CD4-positive, alpha-beta T cell treated with Interleukin-4 for 4 hours (primary cell): Measurements from ENCODE around the gene SPRR5.

Experiments
- DNase-seq: peaks from one replicate; pipeline ENCODE4 v3.0.0-alpha.2; 2020

SPRR5 gene, protein sequence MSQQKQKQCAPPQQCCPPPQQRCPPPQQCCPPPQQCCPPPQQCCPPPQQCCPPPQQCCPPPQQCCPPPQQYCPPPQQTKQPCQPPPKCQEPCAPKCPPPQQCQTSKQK

DNA sequence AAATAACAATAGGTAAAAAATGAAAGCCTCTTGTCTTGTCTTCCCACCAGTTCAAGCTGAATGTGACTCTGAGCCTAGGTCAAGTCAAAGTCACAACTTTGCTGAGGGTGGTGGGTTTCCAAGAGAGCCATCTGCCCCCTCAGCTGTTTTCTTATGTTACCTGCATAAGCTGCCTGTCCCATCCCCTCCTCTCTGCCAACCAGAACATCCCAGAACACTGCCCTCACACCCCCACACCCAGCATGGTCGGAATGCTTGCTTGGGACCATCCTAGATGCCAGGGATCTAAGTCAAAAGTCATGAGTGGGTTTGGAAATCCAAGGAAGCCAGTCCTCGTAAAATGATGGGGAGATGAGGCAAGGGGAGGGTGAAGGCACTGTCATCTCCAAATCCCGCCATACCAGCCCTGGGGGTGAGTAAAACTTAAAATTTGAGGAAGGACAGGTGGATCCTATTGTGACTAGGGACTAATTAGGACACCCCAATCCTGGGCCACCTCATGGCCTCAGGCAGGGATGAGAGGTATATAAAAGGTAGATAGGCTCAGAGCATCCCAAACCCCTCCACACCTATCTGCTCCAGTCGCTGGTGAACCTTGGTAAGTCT is at the start of gene SPRR5:
Gene SPRR5 (plus strand): TSS at position 556 of the 606 bp plus-strand sequence. CDS start 1,349 bp downstream, outside the sequence.
- DNase-seq = no peak

DNA sequence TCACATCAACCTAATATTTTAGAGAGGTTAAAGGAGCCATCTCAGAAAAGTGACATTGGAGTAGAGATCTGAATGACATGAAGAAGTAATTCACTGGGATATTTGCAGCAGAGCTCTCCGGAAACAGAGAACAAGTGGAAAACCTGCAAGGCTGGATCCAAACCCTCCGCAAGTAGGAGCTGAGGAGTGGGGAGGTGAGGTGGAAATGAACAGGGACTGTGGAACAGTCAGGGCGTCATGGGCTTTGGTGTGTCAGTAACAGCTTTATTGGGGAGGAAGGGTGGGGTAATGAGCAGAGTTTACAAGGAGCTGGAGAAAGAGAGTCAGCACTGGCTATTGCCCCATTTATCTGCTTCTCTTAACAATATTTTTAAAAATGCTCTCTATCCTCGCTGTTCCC is 48.0 kb upstream of the SPRR5 start:
- no peak for DNase-seq

DNA sequence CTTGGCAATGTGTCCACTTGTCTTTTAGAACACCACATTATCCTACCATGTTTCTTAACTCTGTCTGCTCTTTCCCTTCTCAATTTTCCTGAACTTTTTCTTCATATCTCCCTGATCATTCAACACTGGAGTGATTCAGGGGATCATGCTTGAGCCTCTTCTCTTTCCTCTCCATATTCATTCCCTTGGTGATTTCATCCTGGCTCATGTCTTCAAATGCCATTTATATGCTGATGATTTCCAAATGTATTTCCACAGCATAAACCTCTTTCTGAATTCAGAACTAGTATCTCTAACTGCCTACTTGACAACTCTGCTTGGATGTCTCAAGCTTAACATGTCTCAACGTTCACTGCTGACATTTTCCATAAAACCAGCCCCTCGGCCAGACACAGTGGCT is 47.1 kb upstream of the SPRR5 start:
- DNase-seq = no peak

DNA sequence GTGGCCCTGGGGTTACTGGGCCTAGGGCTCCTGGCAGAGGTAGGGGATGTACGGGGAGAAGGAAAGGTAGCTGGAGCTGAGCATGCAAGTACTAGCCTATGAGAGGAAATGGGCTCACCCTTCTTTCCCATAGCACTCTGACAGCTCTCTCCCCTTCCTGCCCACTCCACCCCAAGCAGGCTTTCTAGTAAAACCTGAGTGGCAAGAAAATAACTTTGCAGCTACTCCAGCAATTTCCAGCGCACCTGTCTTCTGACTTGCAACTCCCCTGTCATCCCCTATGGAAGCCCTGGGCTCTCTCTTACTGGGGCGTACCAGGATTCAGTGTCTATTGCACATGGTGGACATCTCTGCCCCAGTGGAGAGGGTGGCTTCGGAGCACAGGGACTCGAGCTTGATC is 45.4 kb upstream of the SPRR5 start:
- no peak for DNase-seq

DNA sequence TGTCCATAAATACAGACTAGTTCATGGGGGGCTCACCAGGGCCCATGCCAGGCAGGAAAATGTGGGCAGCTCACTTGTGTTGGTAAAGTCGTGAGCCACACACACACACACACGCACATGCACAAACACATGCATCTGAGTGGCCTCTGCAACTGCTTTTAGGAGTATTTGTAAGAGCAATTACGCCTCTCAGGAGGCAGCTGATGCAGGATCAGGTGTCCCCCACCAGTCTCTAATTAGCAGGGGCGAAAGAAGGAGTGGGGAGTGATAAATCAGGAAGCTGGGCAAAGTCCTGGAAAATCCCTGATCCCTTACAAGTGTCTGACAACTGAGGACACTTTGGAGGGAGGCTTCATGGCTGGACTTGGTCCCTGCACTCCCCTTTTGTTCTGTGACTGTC is 44.4 kb upstream of the SPRR5 start:
- DNase-seq = no peak

DNA sequence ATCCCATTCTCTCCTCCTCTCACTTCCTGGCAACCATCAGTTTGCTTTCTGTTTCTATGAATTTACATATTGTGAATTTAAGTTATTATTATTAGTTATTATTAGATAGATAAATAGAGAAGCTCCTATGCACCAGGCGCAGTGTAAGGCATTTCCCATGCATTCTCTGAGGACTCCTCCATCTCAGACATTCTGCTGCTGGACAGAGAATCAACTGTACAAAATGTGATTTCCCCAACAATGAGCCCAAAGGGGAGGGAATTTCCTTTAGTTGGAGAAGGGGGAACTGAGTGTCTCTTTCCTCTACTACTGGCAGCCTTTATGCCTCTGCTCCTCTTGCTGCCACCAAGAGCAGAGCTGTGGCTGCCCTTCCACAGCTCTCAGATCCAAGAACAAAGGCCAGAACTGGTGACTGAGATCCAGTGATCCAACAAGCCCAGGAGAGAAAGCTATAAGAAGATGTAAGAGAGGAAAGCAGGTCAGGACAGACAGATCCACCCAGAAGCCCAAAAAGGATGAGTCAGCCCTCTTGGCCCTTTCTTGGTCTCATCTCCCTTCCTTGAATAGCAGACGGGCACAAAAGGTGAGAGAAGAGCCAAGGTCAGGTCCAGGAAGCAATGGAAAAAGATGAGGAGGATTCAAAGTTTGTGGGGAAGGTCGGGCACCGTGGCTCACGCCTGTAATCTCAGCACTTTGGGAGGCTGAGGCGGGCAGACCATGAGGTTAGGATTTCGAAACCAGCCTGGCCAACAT is 42.1 kb upstream of the SPRR5 start:
- no peak for DNase-seq

DNA sequence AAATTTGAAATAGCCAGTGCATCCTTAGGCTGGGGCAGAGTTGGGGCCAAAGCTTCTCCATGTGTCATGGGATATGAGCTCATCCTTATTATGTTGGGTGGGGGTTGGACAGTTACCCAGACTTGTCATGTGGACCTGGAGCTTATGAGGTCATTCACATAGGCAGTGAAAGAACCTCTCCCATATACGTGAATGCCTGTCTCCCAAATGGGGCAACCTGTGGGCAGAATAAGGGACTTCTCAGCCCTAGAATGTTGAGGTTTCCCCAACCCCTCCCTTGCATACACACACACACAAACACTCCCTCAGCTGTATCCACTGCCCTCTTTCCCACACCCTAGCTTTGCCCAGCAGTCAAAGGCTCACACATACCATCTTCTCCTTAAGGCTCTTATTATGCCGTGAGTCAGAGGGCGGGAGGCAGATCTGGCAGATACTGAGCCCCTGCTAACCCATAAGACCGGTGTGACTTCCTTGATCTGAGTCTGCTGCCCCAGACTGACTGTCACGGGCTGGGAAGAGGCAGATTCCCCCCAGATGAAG is 40.9 kb upstream of the SPRR5 start:
- DNase-seq = no peak

DNA sequence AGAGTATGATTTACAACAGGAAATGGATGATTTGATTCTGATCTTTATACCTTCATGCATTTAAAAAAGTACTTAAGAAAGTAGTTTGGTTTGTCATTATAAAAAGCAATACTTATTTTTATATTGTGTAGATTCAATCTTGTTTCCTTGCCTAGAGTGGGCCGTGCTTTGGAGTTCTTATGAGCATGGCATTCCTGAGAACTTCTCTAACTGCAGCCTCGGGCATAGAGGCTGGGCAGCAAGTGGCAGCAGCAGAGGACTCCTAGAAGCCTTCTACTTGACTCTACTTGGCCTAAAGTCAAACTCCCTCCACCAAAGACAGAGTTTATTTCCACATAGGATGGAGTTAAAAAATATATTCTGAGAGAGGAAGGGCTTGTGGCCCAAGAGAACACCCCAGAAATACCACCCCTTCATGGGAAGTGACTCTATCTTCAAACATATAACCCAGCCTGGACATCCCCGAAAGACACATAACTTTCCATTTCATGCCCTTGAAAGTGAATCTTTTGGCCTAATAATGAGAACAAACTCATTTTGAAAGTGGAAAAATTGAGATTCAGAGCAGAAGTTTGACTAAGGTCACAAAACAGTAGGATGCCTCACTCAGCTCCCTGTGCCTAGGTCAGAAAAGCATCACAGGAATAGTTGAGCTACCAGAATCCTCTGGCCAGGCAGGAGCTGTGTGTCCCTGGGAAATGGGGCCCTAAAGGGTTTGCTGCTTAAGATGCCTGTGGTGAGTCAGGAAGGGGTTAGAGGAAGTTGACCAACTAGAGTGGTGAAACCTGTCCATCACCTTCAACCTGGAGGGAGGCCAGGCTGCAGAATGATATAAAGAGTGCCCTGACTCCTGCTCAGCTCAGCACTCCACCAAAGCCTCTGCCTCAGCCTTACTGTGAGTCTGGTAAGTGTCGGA is 39.1 kb upstream of the SPRR5 start, which contains the start of gene IVL:
Gene IVL (plus strand): TSS at position 861 of the 916 bp plus-strand sequence. CDS start 1,252 bp downstream, outside the sequence.
- no peak for DNase-seq

DNA sequence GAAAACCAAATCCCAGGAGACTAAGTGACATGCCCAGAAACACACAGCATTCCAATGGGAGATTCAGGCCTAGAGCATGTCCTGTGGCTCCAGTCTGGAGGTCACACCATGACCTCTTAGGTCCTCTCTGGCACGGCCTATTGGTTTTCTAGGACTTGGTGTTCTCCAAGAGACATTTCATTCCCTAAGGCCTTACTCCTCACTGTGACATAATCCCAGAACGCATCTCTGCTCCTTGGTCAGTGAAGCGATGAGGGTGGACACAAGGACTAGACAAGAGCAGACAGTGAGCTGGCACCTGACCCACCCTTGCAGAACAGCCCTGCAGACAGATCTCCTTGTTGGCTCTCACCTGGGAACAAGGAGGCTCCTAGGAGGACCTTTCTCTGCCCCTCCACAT is 37.8 kb upstream of the SPRR5 start:
- DNase-seq = no peak

DNA sequence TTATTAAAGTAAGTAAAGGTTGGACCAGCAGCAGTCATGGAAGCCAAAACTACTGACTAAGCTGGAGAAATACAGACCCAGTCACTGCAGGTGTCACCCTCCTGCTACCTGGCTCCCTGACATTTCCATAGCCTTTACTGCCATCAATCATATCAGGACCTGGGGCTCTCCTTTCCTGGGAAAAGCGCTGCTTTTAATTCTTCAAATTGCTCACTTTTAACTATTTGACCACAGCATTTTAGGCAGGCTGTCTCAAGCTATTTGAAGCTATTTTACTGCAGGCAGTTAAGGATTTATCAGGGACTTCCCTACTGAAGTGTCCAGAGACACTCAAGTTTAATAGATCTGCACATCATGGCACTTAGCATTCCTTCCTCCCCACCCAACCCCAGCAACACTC is 34.5 kb upstream of the SPRR5 start:
- DNase-seq = no peak

DNA sequence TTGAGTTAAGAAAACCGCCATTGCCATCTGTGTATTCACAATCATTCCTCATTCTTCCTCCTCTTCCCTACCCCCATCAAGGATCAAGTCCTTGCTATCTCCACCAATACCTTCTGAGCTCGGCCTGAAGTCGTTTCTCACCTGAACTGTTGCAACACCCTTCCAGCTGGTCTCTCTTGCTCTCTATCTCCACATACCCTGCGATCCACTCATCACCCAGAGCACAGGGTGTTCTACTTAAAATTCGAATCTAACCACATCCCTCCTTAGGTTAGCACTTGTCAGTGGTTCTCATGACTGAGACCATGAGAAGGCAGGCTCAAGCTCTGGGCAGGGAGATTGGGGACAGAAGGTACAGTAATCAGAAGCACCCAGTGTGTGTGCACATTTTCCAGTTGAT is 34.1 kb upstream of the SPRR5 start:
- DNase-seq = no peak

DNA sequence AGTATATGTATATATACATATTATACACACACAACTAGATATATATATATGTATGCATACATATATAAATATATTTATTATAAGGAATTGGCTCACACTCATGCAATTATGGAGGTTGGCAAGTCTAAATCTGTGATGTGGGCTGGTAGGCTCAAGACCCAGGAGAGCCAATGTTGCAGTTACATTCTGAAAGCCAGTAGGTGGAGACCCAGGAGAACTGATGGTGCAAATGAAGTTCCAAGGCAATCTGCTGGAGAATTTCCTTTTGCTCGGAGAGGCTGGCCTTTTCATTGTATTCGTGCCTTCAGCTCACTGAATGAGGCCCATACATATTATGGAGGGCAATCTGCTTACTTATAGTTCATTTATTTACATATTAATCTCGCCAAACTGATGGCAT is 29.2 kb upstream of the SPRR5 start:
- no peak for DNase-seq

DNA sequence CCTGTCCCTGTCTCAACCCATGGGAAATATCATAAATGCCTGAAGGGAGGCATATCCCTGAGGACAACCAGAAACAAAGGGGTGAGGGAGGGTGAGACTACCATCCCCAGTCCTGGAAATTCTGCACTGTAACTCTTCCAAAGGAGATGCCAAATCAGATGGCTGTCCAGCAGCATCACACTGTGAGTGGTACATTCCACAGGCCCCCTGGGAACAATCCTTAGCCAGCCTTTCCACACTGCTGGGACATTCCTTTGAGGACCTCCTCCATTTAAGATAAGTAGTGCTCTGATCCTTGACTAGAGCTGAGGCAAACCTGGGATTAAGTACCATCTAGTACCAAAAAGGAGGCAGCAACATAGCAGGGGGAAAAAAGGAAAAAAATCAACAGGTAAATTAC is 27.9 kb upstream of the SPRR5 start:
- DNase-seq = no peak

DNA sequence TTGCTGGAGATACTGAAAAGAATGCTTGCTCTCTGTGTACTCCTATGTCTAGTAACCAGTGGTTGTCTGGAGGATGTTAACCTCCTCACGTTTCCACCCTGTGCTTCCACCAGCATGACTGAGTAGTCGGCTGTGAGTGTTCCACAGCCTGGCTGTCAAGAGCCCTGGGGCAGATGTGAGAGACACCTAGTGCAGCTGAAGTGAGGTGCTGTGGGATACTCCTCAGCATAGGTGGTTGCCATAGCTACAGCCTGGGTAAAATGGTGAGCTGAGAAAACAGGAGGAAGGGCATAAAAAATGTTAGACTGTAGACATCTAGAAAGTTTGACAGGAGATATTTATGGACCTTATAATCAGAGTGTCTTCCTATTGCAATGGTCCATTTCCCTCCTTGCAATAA is 22.8 kb upstream of the SPRR5 start:
- DNase-seq = no peak

DNA sequence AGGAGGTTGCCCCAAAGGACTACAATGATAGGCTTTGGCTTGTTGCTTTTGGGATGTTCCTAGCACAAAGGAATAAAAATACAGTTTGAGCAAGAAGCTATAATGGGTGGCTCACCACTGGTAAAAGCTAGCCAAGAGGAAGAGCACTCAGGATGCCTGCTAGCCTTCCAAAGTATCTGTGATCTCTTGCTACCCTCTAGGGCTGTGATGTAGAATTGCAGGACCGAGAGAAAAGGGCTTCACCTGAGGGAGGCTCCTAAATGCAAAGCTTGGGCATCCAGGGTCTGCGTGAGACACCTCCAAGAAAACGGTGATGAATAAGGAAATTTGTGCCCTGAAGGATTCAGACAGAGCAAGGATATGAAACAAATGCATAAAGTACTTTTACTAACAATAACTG is 20.9 kb upstream of the SPRR5 start:
- no peak for DNase-seq

DNA sequence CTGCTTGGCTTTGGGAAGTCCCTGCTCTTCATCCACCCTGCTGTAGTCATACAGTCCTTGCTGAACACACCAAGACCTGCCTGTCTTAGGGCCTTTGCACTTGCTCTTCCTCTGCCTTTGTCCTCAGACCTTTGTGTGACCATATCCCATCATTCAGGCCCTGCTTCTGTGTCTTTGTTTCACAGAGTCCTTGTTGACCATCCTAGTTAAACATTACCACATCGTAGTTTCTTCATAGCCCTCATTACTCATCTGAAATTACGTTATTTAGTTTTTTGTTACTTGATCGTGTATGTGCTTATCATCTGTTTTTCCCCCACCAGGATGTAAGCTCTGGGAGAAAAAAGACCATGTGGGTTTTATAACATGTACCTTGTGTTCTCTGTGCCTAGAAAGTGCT is 18.3 kb upstream of the SPRR5 start:
- no peak for DNase-seq

DNA sequence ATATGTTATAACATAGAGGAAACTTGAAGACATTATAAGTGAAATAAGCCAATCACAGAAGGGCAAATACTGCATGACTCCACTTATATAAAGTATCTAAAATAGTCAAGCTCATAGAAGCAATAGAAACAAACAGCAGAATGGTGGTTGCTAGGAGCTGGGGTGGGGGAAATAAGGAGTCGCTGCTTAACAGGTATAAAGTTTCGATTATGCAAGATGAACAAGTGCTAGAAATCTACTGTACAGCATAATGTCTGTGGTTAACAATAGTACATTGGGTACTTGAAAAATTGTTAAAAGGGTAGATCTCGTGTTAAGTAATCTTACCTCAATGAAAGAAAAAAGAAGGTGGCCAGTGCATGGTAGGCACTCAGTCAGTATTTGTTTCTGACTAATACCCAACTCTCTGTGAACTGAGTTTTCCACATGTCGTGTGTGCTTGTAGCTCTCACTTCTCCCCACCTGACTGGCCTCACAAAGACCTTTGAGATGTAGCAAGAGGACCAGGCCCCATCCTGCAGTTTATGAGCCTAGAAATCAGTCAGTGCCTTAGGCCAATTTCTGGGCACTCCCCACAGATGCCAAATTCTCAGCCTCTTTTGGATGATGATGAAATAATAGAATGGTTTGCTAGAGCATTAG is 14.7 kb upstream of the SPRR5 start:
- no peak for DNase-seq

DNA sequence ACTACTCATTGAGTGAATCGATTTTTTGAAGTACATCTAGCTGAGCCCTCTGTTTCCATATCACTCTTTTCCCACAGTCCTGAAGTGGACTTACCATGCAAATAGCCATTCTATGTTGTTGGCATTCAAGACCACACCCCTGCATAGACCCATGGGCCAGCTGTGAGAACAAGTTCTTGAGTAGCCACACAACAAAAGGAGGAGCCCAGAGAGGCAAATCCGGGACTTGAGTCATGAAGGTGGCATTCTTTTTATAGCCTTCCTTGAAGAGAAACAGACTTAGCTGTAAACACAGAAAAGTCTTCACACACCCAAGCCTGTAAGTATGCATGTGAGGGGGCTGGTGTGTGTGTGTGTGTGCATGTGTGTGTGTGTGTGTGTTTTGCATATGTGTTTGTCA is 13.8 kb upstream of the SPRR5 start:
- no peak for DNase-seq

DNA sequence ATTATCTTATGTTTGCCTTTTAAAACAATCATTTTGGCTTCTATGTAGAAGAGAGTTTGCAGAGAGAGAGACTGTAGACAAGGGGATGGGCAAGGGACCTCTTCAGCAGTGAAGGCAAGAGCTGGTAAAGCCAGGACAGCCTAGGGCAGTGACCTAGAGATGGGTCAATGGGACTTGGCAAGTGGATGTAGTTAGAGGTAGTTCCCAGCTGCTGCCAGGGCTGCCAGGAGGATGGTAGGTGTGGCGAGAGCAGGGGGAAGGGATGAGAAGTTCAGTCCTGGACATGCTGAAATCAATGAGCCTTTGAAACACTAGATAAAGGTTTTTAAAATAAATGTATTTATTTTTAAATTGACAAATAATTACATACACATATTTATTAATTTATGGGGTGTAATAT is 6.4 kb upstream of the SPRR5 start:
- no peak for DNase-seq

DNA sequence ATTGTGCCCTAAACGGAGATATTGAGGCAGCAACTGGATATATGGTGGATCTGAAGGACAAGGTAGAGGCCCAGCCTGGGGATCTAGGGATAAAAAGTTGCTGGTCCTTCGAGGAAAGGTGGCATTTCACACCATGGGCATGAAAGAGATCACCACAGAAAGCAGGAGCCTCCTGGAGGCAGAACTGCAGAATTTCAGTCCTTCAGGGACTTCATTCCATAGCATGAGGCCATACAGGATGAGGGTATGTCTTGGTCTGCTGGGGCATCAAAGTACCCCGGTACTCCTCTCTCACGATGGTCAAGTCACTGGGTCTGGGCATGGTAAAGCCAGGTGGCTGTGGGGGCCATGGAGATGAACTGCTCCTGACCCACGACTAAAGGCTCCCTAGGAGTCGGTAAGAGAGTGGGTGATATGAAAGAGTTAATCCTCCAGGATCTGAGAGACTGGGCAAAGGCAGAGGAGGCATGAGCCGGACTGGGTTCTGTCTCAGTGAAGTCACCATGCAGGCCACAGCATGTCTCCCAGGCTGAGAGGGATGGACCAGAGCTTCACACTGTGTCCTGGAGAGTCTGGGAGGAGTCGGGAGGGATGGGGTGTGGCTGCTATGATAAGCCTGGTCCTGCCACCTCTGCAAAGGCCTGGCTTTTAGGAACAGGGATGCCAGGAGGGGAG is 5.8 kb upstream of the SPRR5 start:
- no peak for DNase-seq

DNA sequence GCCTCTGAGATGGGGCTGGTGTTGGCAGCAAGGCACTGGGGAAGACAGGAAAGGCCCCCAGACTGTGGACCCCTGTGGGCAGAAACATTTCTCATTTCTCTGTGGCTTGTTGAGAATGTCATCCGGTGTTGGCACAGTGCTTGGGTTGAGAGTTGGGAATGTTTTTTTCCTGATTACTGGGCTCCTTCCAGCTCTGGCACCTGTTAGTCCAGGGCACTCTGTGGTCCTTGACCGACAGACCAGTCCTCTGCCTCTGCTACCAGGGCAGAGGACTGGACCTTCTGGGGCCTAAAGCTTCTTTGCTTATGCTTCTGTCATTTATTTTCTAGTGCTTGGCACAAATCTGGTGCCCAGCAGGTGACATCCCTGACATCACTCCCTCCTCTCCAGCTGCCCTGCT is 4.8 kb upstream of the SPRR5 start:
- DNase-seq = no peak

DNA sequence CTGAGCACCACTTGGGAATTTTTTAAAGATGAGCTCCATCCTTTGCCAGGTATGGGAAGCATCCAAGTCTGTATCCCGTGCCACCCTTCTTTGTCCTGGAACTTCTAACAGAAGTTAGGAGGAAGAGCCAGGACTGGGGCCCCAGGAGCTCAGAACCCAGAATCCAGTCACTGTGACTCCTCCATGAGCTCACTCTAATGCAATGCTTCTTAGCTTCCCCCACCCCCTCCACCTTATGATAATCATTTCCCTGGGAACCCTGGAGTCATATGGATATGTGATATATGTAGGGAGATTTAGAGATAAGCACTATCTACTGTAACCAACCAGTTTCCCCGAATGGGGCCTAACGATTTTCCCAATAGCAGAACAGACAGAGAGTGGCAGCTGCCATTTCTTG is 758 bp upstream of the SPRR5 start:
- no peak for DNase-seq
